Transverse colon (tissue), 4 donors: ENCODE results near the gene FXYD7. TPM values are rescaled to one million over a fixed set of nuclear protein-coding genes. Genes with fewer than 3 reads are reported as not detected.

Experiments
- DNase-seq: peaks from one replicate; pipeline ENCODE4 v3.0.0-alpha.2; 2019
- H3K27ac ChIP-seq, 4 donors: fragments of 200-600 bp; sonication (generic); 2 replicates each; pipeline ENCODE4 v1.5.1; 2016 to 2018; ENCODE audit warnings: inconsistent platforms in 4 of 4
- H3K27me3 ChIP-seq: fragments of 200-600 bp; sonication (generic); 2 replicates; pipeline ENCODE4 v1.5.1; 2017; ENCODE audit warnings: inconsistent platforms
- H3K36me3 ChIP-seq, 4 donors: fragments of 200-600 bp; sonication (generic); 2 replicates each; pipeline ENCODE4 v1.5.1; 2017 to 2019; ENCODE audit warnings: inconsistent platforms in 4 of 4
- H3K4me1 ChIP-seq, 4 donors: fragments of 200-600 bp; sonication (generic); 2 replicates each; pipeline ENCODE4 v1.5.1; 2017 to 2020; ENCODE audit warnings: inconsistent platforms in 4 of 4
- H3K4me3 ChIP-seq, 4 donors: fragments of 200-600 bp; sonication (generic); 1 replicate in 1 of 4; 2 replicates in 3 of 4; pipeline versions ENCODE4 v1.5.1 to v1.6.1; 2017 to 2019; ENCODE audit warnings: inconsistent platforms in 4 of 4
- H3K9me3 ChIP-seq, 2 donors: fragments of 200-600 bp; sonication (generic); 2 replicates each; pipeline ENCODE4 v1.5.1; 2017 to 2019; ENCODE audit warnings: inconsistent platforms in 2 of 2
- CTCF ChIP-seq, 5 experiments: fragments of 200-600 bp in 3 of 5; fragments of 450-650 bp in 2 of 5; sonication (generic) in 3 of 5; IDR thresholded peaks; 1 replicate in 2 of 5; 2 replicates in 3 of 5; pipeline ENCODE4 v1.5.1; 2016 to 2017; ENCODE audit warnings: antibody characterized with exemption in 5 of 5, inconsistent platforms in 3 of 5, mild to moderate bottlenecking in 2 of 5, moderate library complexity in 1 of 5
- EP300 ChIP-seq: sonication (generic); formaldehyde crosslinking; IDR thresholded peaks from one replicate; pipeline ENCODE4 v1.6.1; 2017; ENCODE audit warnings: antibody characterized with exemption, low read depth
- POLR2A ChIP-seq: fragments of 450-650 bp; IDR thresholded peaks from one replicate; pipeline ENCODE4 v1.6.1; 2016; ENCODE audit warnings: antibody characterized with exemption, mild to moderate bottlenecking, moderate library complexity
- POLR2AphosphoS5 ChIP-seq, 3 donors: sonication (generic); formaldehyde crosslinking; IDR thresholded peaks; one replicate each; pipeline ENCODE4 v1.6.1; 2016; ENCODE audit warnings: antibody characterized with exemption in 3 of 3
- WGBS, 2 donors: methylation state at CpG; one replicate each; pipeline ENCODE4 v1.1.5; 2018; ENCODE audit warnings: low coverage in 1 of 2; 5-methylcytosine and 5-hydroxymethylcytosine counted together
- in situ Hi-C, 4 donors: fragments of 200-750 bp; cut with MboI; loops; one replicate each; pipeline versions ENCODE4 v1.15.0 to v1.15.1; 2017; ENCODE audit warnings: low sequenced_read_pairs in 3 of 4, low pct_ligation_motif_present in 1 of 4, low pct_unique_long_range_greater_than_20kb in 1 of 4
- intact Hi-C: fragments of 100-400 bp; cut with DNase I; formaldehyde crosslinking; loops from one replicate; pipeline ENCODE4 v1.15.1; 2023; ENCODE audit warnings: low total_unique reads
- total RNA-seq, 4 donors: library from RNA; depleted of rRNA; stranded (reverse); fragments of >200 nt; gene quantifications; one replicate each; pipeline ENCODE4 v1.1.0, GENCODE V29; 2016

The FXYD7 gene
- total RNA-seq, 4 donors from 2014 or later, result not detected

GRCh38 chr19:35095667-35096368, 47.2 kb upstream of the FXYD7 start:
- no peak overlapping the region for H3K4me3 ChIP-seq
- no peak overlapping the region for H3K27ac ChIP-seq
- intact Hi-C loops (no loop called here), in situ Hi-C loops (no loop called here)
- H3K27me3 ChIP-seq, result peaks cover 2% of the 10 kb centered on the region
- 73% methylated on average over 5 to 8 of the region's 8 CpGs for WGBS, 2 donors
- H3K4me1 ChIP-seq, result peaks cover 0 to 6% (median 2%) of the 10 kb centered on the region in 4 donors
- no peaks in the 10 kb centered on the region for H3K36me3 ChIP-seq
- DNase-seq, result no peak
- no peaks in the 10 kb centered on the region for H3K9me3 ChIP-seq
- TF ChIP-seq CTCF (IDR thresholded peaks at IDR 0.05), result no peak
- no peak for TF ChIP-seq POLR2A
- no peak for TF ChIP-seq POLR2AphosphoS5 (IDR thresholded peaks at IDR 0.05)
- no peak for TF ChIP-seq EP300

- H3K36me3 ChIP-seq, result no peaks in the 10 kb centered on the region
- in situ Hi-C loops (no loop called here), intact Hi-C loops (no loop called here)
- no peaks in the 10 kb centered on the region for H3K27me3 ChIP-seq
- H3K9me3 ChIP-seq, result no peaks in the 10 kb centered on the region
- H3K4me1 ChIP-seq, result no peaks in the 10 kb centered on the region
- H3K4me3 ChIP-seq, result no peak overlapping the region
- no peak for DNase-seq
- TF ChIP-seq POLR2AphosphoS5 (IDR thresholded peaks at IDR 0.05) (no peak), CTCF (IDR thresholded peaks at IDR 0.05) (no peak)
- WGBS, 2 donors, result 77 to 80% methylated on average over 9 to 29 of the region's 29 CpGs
- H3K27ac ChIP-seq, result no peak overlapping the region
Observed at GRCh38 chr19:35098413-35099049, 44.5 kb upstream of the FXYD7 start.

GRCh38 chr19:35099155-35099896, 43.7 kb upstream of the FXYD7 start:
- no peak for DNase-seq
- Histone ChIP-seq H3K4me3 (no peak overlapping the region), H3K9me3 (no peaks in the 10 kb centered on the region), H3K36me3 (no peaks in the 10 kb centered on the region), H3K4me1 (no peaks in the 10 kb centered on the region), H3K27ac (no peak overlapping the region), H3K27me3 (no peaks in the 10 kb centered on the region)
- intact Hi-C loops (no loop called here), in situ Hi-C loops (no loop called here)
- no peak for TF ChIP-seq POLR2A
- no peak for TF ChIP-seq POLR2AphosphoS5 (IDR thresholded peaks at IDR 0.05)
- no peak for TF ChIP-seq CTCF (IDR thresholded peaks at IDR 0.05)
- no peak for TF ChIP-seq EP300
- WGBS, 2 donors, result 58 to 79% methylated on average over 4 to 19 of the region's 21 CpGs

DNA sequence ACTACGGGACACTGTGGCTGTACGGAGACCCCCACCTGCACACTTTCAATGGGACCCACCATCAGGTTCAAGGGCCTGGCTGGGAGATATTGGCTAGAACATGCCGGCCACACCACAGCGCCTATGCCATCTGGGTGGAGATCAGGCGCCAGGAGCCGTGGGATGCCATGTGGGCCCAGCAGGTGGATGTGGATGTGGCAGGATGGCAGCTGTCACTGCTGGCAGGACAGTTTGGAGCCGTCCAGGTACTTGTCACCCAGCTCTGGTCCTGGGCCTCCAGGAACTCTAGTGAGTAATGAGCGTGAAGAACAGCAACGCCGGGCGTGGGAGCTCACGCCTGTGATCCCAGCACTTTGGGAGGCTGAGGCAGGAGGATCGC, 43.2 kb upstream of the FXYD7 start:
- Histone ChIP-seq H3K27me3 (no peaks in the 10 kb centered on the region), H3K4me3 (no peak overlapping the region), H3K9me3 (no peaks in the 10 kb centered on the region), H3K36me3 (no peaks in the 10 kb centered on the region), H3K4me1 (no peaks in the 10 kb centered on the region), H3K27ac (no peak overlapping the region)
- WGBS, 2 donors, result 89% methylated on average over 13 of the region's 13 CpGs; no CpG with 5 or more reads in 1 of the 2 donors
- TF ChIP-seq EP300 (no peak), POLR2AphosphoS5 (IDR thresholded peaks at IDR 0.05) (no peak), POLR2A (no peak), CTCF (IDR thresholded peaks at IDR 0.05) (no peak)
- in situ Hi-C loops (no loop called here), intact Hi-C loops (no loop called here)
- no peak for DNase-seq
